ENCODE measurements around the gene NUBP2.

Gene NUBP2

GRCh38 chr16:1741553-1742165 is 41.1 kb upstream of the NUBP2 start:
- Histone ChIP-seq H3K4me1 (no peaks in the 10 kb centered on the region), H3K4me3 (ENCODE audit: low read depth, low read length) (no peak overlapping the region), H3K27me3 (no peaks in the 10 kb centered on the region), H3K9me3 (no peaks in the 10 kb centered on the region), H3K36me3 (peaks cover 19% of the 10 kb centered on the region)
- TF ChIP-seq CTCF (IDR thresholded peaks at IDR 0.05; ENCODE audit: low read depth, low read length) = no peak
- no peak for DNase-seq

GRCh38 chr16:1743376-1744337 is 39.1 kb upstream of the NUBP2 start:
- no peak for TF ChIP-seq CTCF (IDR thresholded peaks at IDR 0.05; ENCODE audit: low read depth, low read length)
- Histone ChIP-seq H3K27me3 (no peaks in the 10 kb centered on the region), H3K9me3 (no peaks in the 10 kb centered on the region), H3K4me1 (no peaks in the 10 kb centered on the region), H3K4me3 (ENCODE audit: low read depth, low read length) (no peak overlapping the region), H3K36me3 (peaks cover 29% of the 10 kb centered on the region)
- no peak for DNase-seq

- H3K36me3 ChIP-seq = peaks cover 30% of the 10 kb centered on the region
- no peaks in the 10 kb centered on the region for H3K9me3 ChIP-seq
- no peak overlapping the region for H3K4me3 ChIP-seq (ENCODE audit: low read depth, low read length)
- H3K4me1 ChIP-seq = no peaks in the 10 kb centered on the region
- DNase-seq = no peak
- no peak for TF ChIP-seq CTCF (IDR thresholded peaks at IDR 0.05; ENCODE audit: low read depth, low read length)
- H3K27me3 ChIP-seq = no peaks in the 10 kb centered on the region
Observed at GRCh38 chr16:1744338-1744840, 38.4 kb upstream of the NUBP2 start.

GRCh38 chr16:1745181-1745899 is 37.4 kb upstream of the NUBP2 start:
- DNase-seq = no peak
- no peaks in the 10 kb centered on the region for H3K27me3 ChIP-seq
- TF ChIP-seq CTCF (IDR thresholded peaks at IDR 0.05; ENCODE audit: low read depth, low read length) = no peak
- H3K4me1 ChIP-seq = no peaks in the 10 kb centered on the region
- H3K9me3 ChIP-seq = no peaks in the 10 kb centered on the region
- H3K36me3 ChIP-seq = peaks cover 34% of the 10 kb centered on the region
- no peak overlapping the region for H3K4me3 ChIP-seq (ENCODE audit: low read depth, low read length)

GRCh38 chr16:1745900-1746692 is 36.7 kb upstream of the NUBP2 start:
- Histone ChIP-seq H3K9me3 (no peaks in the 10 kb centered on the region), H3K36me3 (peaks cover 29% of the 10 kb centered on the region), H3K27me3 (no peaks in the 10 kb centered on the region), H3K4me3 (ENCODE audit: low read depth, low read length) (no peak overlapping the region), H3K4me1 (no peaks in the 10 kb centered on the region)
- no peak for TF ChIP-seq CTCF (IDR thresholded peaks at IDR 0.05; ENCODE audit: low read depth, low read length)
- no peak for DNase-seq

All from BE2C (cell line).